Stimulated activated CD8-positive, alpha-beta memory T cell treated with anti-CD3 and anti-CD28 coated beads, Interleukin-12 subunit alpha, Interleukin-12 subunit beta, amount 100 ng/mL, for 1 hour (primary cell): ENCODE measurements around the gene ITGAX.

ENCODE experiments used
- DNase-seq: peaks from one replicate; pipeline ENCODE4 v3.0.0-alpha.2; 2020; ENCODE audit warnings: low read depth

Gene ITGAX

DNA sequence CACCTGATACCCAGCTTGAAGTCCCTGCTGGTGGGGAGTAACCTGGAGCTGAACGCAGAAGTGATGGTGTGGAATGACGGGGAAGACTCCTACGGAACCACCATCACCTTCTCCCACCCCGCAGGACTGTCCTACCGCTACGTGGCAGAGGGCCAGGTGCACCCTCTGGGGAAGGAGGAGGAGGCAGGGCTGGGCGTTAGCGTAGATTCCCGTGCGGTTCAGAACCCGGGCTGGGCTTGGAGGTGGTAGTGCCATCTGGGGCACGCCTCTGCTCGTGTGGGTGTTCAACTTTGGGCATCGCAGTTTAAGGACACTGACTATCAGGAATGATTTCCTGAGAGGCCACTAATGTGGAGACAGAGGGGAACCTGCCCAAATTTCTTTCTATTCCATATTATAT, 18.3 kb downstream of the ITGAX start:
- no peak for DNase-seq

GRCh38 chr16:31375231-31375630, 20.3 kb downstream of the ITGAX start:
- no peak for DNase-seq

- no peak for DNase-seq
Measured at GRCh38 chr16:31376705-31377104, 21.7 kb downstream of the ITGAX start.

GRCh38 chr16:31377210-31377903, 22.4 kb downstream of the ITGAX start:
- no peak for DNase-seq

DNA sequence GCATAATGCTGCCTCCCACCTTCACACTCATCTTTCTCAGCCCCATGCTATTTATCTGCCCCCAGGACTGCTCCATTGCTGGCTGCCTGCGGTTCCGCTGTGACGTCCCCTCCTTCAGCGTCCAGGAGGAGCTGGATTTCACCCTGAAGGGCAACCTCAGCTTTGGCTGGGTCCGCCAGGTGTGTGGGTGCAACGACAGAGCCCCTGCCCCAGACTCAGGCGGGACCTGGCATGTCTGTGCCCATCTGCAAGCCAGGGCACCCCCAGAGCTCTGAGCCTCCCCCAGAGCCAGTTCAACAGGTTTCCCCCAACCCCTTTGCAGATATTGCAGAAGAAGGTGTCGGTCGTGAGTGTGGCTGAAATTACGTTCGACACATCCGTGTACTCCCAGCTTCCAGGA, 25.2 kb downstream of the ITGAX start:
- no peak for DNase-seq

GRCh38 chr16:31382485-31383161, 27.6 kb downstream of the ITGAX start:
- peak; percentile 42 for DNase-seq

DNA sequence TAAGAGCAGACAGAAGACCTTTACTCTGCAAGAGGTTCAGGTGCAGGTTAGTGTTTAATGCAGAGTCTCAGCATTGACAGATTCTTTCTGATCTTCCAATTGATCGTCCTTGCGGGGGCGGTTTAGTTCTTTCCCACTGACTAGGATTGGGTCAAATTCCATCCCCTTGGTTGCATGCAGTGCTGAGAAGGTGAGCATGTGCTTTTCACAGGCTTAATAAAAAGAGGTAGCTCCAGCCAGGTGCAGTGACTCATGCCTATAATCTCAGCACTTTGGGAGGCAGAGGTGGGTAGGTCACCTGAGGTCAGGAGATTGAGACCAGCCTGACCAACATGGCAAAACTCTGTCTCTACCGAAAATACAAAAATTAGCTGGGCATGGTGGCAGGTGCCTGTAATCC, 30.7 kb downstream of the ITGAX start:
- DNase-seq = no peak

- no peak for DNase-seq
Measured at GRCh38 chr16:31386157-31386984, 31.4 kb downstream of the ITGAX start.

- DNase-seq = no peak
Measured at GRCh38 chr16:31388535-31388934, 33.6 kb downstream of the ITGAX start.

DNA sequence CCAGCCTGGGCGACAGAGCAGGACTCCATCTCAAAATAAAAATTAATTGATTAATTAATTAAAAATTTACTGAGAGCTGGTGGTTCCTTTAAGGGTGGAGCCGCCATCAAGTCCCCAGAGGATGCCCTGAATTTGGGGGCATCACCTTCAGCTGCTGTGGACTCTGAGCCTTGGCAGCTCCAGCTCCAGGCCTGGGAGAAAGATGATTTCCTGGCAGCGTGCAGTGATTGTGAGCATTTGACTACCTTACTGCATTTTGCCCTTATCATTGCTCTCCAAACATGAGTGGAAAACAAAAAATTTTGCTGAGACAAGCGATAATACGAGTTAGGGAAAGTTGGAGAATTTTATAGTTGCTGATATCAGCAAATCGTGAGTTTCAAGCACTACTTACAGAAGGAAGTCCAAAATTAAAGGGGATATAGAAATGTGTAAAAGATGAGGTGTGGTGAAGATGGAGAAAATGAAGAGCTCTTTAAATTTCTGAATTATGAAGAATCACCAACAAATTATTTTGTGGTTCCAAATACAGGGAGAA, 35.6 kb downstream of the ITGAX start:
- DNase-seq = no peak

DNA sequence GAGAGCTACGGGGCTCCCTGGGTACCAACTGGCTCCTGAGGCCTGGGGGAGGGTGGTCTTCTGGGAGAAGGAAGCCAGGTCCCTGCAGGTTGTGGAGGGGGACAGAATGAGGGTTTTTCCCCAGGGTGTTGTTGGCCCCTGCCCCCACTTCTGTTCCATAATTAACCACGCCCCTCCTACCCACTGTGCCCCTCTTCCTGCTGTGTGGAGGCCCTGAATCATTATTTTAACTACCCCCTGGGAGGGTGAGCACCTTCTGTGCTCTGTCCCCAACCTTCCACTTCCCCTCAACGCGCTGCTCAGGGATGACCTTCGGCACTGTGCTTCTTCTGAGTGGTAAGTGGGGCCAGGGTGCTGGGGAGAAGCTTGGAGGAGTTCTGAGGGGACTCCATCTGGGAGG, 38.1 kb downstream of the ITGAX start, which contains the start of gene ITGAD:
ITGAD (plus strand) TSS at position 280 of the 400 bp plus-strand sequence; CDS start at position 306, 26 bp downstream.
- no peak for DNase-seq

DNA sequence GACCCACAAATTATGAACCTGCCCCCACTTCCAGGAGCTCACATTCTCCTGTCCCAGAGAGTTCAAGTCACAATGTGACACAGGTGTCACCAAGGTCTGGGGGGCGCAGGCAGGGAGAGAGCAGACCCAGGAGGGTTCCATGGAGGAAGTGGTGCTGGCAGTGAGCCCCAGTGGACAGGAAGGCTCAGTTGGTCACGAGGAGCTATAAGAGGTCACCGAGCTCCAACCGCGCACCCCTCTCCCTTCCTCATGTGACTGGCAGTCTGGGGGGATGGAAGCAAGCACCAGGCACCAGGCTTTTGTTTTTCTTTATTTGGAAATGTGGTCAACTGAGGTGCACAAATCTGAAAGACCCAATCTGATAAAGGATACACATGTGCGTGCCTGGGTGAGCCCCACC, 40.7 kb downstream of the ITGAX start:
- no peak for DNase-seq

- no peak for DNase-seq
Measured at GRCh38 chr16:31397096-31397660, 42.2 kb downstream of the ITGAX start.

GRCh38 chr16:31397701-31398100, 42.7 kb downstream of the ITGAX start:
- no peak for DNase-seq

GRCh38 chr16:31400191-31400590, 45.2 kb downstream of the ITGAX start:
- DNase-seq = no peak

GRCh38 chr16:31401436-31401835, 46.5 kb downstream of the ITGAX start:
- no peak for DNase-seq

DNA sequence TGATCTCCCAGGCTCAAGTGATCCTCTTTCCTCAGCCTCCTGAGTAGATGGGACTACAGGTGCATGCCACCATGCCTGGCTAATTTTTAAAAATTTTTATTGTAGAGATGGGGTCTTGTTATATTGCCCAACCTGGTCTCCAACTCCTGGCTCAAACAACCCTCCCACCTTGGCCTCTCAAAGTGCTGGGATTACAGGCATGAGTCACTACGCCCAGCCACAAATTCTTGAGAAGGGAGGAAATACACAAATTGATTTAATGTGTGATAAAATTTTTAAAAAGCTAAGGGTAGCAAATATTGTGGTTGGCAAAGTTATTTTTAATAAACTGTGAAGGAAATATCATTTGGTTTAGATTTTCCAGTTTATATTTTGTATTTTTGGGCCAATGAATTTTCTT, 47.7 kb downstream of the ITGAX start:
- no peak for DNase-seq

DNA sequence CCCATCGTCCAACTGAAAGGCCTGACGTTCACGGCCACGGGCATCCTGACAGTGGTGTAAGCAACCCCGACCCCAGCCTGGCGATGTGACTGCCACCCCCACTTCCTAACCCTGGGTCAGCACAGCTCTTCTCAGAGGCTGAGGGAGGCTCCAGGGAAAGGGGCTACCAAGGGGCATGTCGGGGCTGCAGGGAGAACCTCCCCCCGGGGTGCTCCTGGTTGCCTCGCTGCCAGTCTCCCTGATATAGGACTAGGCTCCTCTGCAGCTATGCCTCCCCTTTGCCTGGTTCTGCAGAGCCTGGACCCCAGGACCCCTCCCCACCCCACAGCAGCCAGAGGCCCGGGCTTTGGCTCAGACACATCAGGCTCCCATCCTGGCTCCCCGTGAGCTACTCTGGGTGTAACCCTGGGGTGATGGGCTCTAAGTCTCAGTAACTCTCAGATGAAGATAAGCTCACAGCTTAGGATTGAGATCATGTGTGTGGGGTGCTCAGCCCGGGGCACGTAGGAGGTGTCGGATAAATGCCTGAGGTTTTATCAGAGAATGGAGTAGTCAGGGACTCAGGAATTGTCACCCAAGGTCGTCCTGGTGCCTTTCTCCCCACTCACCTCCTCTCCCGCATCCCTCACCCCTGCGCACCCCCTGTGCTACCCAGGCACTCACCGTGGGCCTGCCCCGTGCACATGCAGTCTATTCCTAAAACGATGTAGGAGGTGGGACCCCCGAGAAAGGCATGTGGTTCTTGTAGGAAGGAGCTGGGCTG, 48.8 kb downstream of the ITGAX start:
- DNase-seq = no peak

DNA sequence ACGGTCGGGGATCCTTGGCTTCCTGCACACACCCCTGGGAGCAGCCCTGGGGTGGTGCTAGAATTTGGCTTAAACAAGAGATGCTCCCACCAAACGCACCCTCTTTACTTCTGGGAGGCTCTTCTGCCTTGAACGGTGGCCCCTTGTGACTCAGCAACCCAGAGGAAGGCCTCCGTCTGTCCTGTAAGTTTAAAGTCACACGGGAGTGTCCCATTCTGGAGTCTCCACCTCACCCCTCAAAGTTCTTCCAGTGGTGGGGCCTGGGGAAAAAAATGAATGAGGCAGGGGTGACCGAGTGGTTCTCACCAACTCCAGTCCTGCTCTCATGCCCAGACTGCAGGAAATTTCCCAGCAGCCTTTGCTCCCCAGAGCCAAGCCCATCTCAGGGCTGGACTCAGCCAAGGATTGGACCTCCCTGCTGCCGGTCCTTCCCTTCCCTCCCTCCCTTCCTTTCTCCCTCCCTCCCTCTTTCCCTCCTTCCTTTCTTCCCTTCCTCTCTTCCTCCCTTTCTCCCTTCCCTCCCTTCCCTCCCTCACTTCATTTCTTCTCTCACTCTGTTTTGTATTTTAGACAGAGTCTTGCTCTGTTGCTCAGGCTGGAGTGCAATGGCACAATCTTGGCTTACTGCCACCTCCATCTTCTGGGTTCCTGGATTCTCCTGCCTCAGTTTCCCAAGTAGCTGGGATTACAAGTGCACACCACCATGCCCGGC, 49.5 kb downstream of the ITGAX start:
- no peak for DNase-seq

GRCh38 chr16:31407406-31407805, 52.4 kb downstream of the ITGAX start:
- DNase-seq = no peak

DNA sequence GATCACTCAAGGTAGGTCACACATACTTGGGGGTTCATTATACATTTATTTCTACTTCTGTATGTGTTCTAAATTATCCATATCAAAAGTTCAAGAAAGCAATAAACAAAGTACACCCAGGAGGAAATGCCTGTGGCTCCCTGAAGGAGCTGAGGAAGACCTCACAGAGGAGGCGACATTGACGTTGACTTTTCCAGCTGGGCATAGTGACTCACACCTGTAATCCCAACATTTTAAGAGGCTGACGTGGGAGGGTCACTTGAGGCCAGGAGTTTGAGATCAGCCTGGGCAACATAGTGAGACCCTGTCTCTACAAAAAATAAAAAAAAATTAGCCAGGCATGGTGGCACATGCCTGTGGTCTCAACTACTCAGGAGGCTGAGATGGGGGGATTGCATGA, 54.5 kb downstream of the ITGAX start:
- no peak for DNase-seq
